ENCODE measurements around the gene CHD1. TPM values are rescaled to one million over a fixed set of nuclear protein-coding genes. Genes with fewer than 3 reads are reported as not detected.

CHD1 gene
- total and polyA plus RNA-seq, 9 of the 15 experiments (the other 6 are each of a cell fraction or from before 2014, with no cell fraction given), result 27.3 to 133 (median 58.7) TPM

GRCh38 chr5:98930972-98931762, 2.4 kb upstream of the CHD1 start (continued):
- TF ChIP-seq HNRNPK (IDR thresholded peaks at IDR 0.05; ENCODE audit: low read depth, low read length, poor library complexity, severe bottlenecking) (no peak), ARID1B (IDR thresholded peaks at IDR 0.05) (peak; percentile 16; the same call in 1 of the 2 replicates), ELF1 (tag; IDR thresholded peaks at IDR 0.05) (no peak), ZNF740 (CRISPR knock-in tag; IDR thresholded peaks at IDR 0.05) (no peak), ZNF740 (tag; IDR thresholded peaks at IDR 0.05) (no peak), JUNB (CRISPR knock-in tag; conservative IDR thresholded peaks at IDR 0.05) (no peak)

- WGBS (ENCODE audit: insufficient coverage, low coverage, missing lambda C conversion rate), result under 1% methylated on average over 21 of the region's 21 CpGs
- Histone ChIP-seq H4K20me1 (replicated peaks; ENCODE audit: control insufficient read depth, insufficient read depth, low read length) (peaks cover 9% of the 10 kb centered on the region; the same call in 1 of the 2 replicates), H3K9me3 (replicated peaks; ENCODE audit: control insufficient read depth, insufficient read depth, low read depth, low read length) (no peaks in the 10 kb centered on the region), H3K4me3 (peak overlapping the region; percentile 91), H3K27ac (ENCODE audit: extremely low read depth, low read depth, low read length) (peak overlapping the region; percentile 100), H3K4me1 (replicated peaks in 1 of 2; ENCODE audit: control insufficient read depth in 2 of 2, insufficient read depth in 2 of 2, low read length in 2 of 2) (peaks cover 5 to 14% of the 10 kb centered on the region in 2 experiments; a peak in 4 of 5 replicates), H3K9ac (ENCODE audit: insufficient read depth in 1 of 2, low read depth in 2 of 2, low read length in 2 of 2) (peak overlapping the region; percentile 98 to 99), H3K79me2 (ENCODE audit: control insufficient read depth, insufficient read depth, low read length) (peaks cover 74% of the 10 kb centered on the region), H2AFZ (ENCODE audit: low read depth, low read length) (peak overlapping the region; percentile 95; the same call in 1 of the 2 replicates), H3K4me2 (ENCODE audit: insufficient read depth, low read length) (peak overlapping the region; percentile 90), H3K9me1 (ENCODE audit: control insufficient read depth, insufficient read depth, low read length) (no peaks in the 10 kb centered on the region), H3K27me3 (ENCODE audit: control insufficient read depth in 2 of 2, insufficient read depth in 2 of 2, low read length in 2 of 2) (no peaks in the 10 kb centered on the region), H3K36me3 (ENCODE audit: control insufficient read depth, insufficient read depth, low read length) (peaks cover 22% of the 10 kb centered on the region; the same call in 2 of the 3 replicates)
- FAIRE-seq (peak; percentile 98), ATAC-seq (no peak), DNase-seq (ENCODE audit: extremely low read depth in 1 of 4, low spot score in 3 of 4) (no peak)
- CTCF ChIA-PET (ENCODE audit: low intra/inter-chr PET ratio), result no interaction called here
- no TSS peak for BruUV-seq (replicated peaks)
- POLR2A ChIA-PET, result interaction anchor here (0.8 to 4.3 kb wide), 11 partner anchors 10 to 1809 kb away, joined by 3 to 38 read pairs (median 5); no protein-coding TSS in a partner anchor
- in situ Hi-C loops (cut with MboI), result loop anchor here (10.0 kb wide), 1 partner anchor 95 kb away; no protein-coding TSS in a partner anchor
- intact Hi-C loops (cut with micrococcal nuclease), result loop anchor here (1.0 to 10.0 kb wide), 4 partner anchors 25 to 1995 kb away; partner anchors contain the start of gene LNPEP
- TF ChIP-seq NFATC3 (IDR thresholded peaks at IDR 0.05) (peak; percentile 59; the same call in 1 of the 2 replicates), MNT (conservative IDR thresholded peaks at IDR 0.05) (peak in 1 of 2 experiments; percentile 15; a peak in 1 of 4 replicates), BCLAF1 (IDR thresholded peaks at IDR 0.05; ENCODE audit: borderline replicate concordance in 1 of 2, control insufficient read depth in 1 of 2, low read depth in 2 of 2, low read length in 1 of 2) (0 out of 4 replicates have a peak, but pooled peaks of 1 of the 2 experiments have one; percentile 25), ZFP1 (CRISPR knock-in tag; IDR thresholded peaks at IDR 0.05) (no peak), MXI1 (IDR thresholded peaks at IDR 0.05; ENCODE audit: low read depth, low read length) (peak; percentile 3; the same call in 1 of the 2 replicates)
These were observed 997 bp upstream of the CHD1 start for GRCh38 chr5:98929710-98930298.
